Measurements from ENCODE around the gene IPO4. TPM values are rescaled to one million over a fixed set of nuclear protein-coding genes. Genes with fewer than 3 reads are reported as not detected.

The IPO4 gene
- total and polyA plus RNA-seq, 2 of the 4 experiments (the other 2 are of a cell fraction), result 37.6 to 39.4 TPM

GRCh38 chr14:24149302-24149969, 39.2 kb downstream of the IPO4 start:
- ATAC-seq (ENCODE audit: low read depth) (no peak), DNase-seq (no peak)
- Histone ChIP-seq H3K18ac (ENCODE audit: low read depth, low read length) (no peak overlapping the region), H2BK5ac (ENCODE audit: low read depth, low read length, poor library complexity, severe bottlenecking) (no peak overlapping the region), H3K4me3 (ENCODE audit: insufficient read depth, low read depth, low read length) (no peak overlapping the region), H4K5ac (ENCODE audit: low read depth, low read length) (no peak overlapping the region), H2AK9ac (replicated peaks; ENCODE audit: low read depth, low read length, poor library complexity) (no peak overlapping the region), H3K79me1 (ENCODE audit: low read depth in 1 of 2, low read length in 2 of 2) (peaks cover 32 to 56% of the 10 kb centered on the region in 2 experiments), H3K9me3 (ENCODE audit: control insufficient read depth, insufficient read depth, low read length) (no peaks in the 10 kb centered on the region), H4K8ac (ENCODE audit: low read depth in 2 of 2, low read length in 2 of 2) (no peak overlapping the region), H4K91ac (ENCODE audit: insufficient read depth, low read depth, low read length) (no peak overlapping the region), H3K4me1 (ENCODE audit: control insufficient read depth, insufficient read depth, low read length) (peaks cover 9% of the 10 kb centered on the region), H3K4me2 (ENCODE audit: low read depth, low read length) (no peak overlapping the region), H2BK20ac (ENCODE audit: low read depth, low read length) (no peak overlapping the region), H2BK120ac (ENCODE audit: low read depth, low read length) (no peak overlapping the region), H3K14ac (replicated peaks; ENCODE audit: low read depth, low read length) (no peak overlapping the region), H3K4ac (ENCODE audit: low read depth, low read length) (no peak overlapping the region), H3K27ac (ENCODE audit: insufficient read depth, low read length) (no peak overlapping the region), H2AK5ac (ENCODE audit: low read depth, low read length) (no peak overlapping the region), H2AFZ (replicated peaks; ENCODE audit: low read length, poor library complexity) (no peak overlapping the region), H3K27me3 (ENCODE audit: control insufficient read depth, insufficient read depth, low read length) (no peaks in the 10 kb centered on the region), H3K23ac (ENCODE audit: low read depth, low read length) (no peak overlapping the region), H4K20me1 (ENCODE audit: insufficient read depth, low read length) (peaks cover 10% of the 10 kb centered on the region), H3K56ac (ENCODE audit: extremely low read depth, insufficient read depth, low read length) (no peak overlapping the region), H3K36me3 (ENCODE audit: control insufficient read depth, insufficient read depth, low read length) (peaks cover 39% of the 10 kb centered on the region), H2BK15ac (ENCODE audit: low read depth, low read length) (no peak overlapping the region), H3K9ac (ENCODE audit: low read depth, low read length) (no peak overlapping the region), H3K9me1 (ENCODE audit: insufficient read depth, low read length) (peaks cover 8% of the 10 kb centered on the region)
- dilution Hi-C loops (cut with HindIII; ENCODE audit: low sequenced_read_pairs, unreplicated experiment), result no loop called here
- TF ChIP-seq MXI1 (IDR thresholded peaks at IDR 0.05; ENCODE audit: borderline replicate concordance, low read depth, low read length), result no peak
- TF ChIP-seq CHD1 (IDR thresholded peaks at IDR 0.05; ENCODE audit: low read depth, low read length), result no peak
- no peak for TF ChIP-seq ELK1 (IDR thresholded peaks at IDR 0.05; ENCODE audit: borderline replicate concordance, low read depth, low read length)
- TF ChIP-seq BHLHE40 (IDR thresholded peaks at IDR 0.05; ENCODE audit: low read depth, low read length), result no peak
- TF ChIP-seq USF2 (IDR thresholded peaks at IDR 0.05; ENCODE audit: low read depth, low read length), result no peak
- TF ChIP-seq MAZ (IDR thresholded peaks at IDR 0.05; ENCODE audit: borderline replicate concordance, low read depth, low read length), result no peak
- TF ChIP-seq CEBPB (IDR thresholded peaks at IDR 0.05; ENCODE audit: low read depth, low read length), result no peak
- TF ChIP-seq RFX5 (IDR thresholded peaks at IDR 0.05; ENCODE audit: low read depth, low read length), result no peak
- TF ChIP-seq SMC3 (IDR thresholded peaks at IDR 0.05; ENCODE audit: low read depth, low read length), result no peak
- TF ChIP-seq POLR2A (IDR thresholded peaks at IDR 0.05; ENCODE audit: low read depth, low read length), result no peak
- no peak for TF ChIP-seq NFE2L2 (IDR thresholded peaks at IDR 0.05; ENCODE audit: low read depth, low read length)
- no peak for TF ChIP-seq RAD21 (IDR thresholded peaks at IDR 0.05; ENCODE audit: low read length)
- no peak for TF ChIP-seq CTCF (conservative IDR thresholded peaks at IDR 0.05; ENCODE audit: low read depth, low read length)
- no peak for TF ChIP-seq MAFK (IDR thresholded peaks at IDR 0.05; ENCODE audit: low read depth, low read length)
- no peak for TF ChIP-seq FOS (IDR thresholded peaks at IDR 0.05; ENCODE audit: low read depth, low read length)
- no peak for TF ChIP-seq RCOR1 (IDR thresholded peaks at IDR 0.05; ENCODE audit: insufficient replicate concordance, low read length)
- no TSS peak for BruUV-seq (replicated peaks)
- ChIA-PET POLR2A (ENCODE audit: unreplicated experiment) (interaction anchor here (0.7 kb wide), 1 partner anchor 12 kb away, joined by 3 read pairs; the partner anchor contains the start of gene IRF9), CTCF (interaction anchor here (0.5 to 4.3 kb wide), 2 partner anchors 10 to 11 kb away, joined by 3 to 14 read pairs; partner anchors contain the start of gene IRF9)
- WGBS, 2 experiments (ENCODE audit: extremely low coverage in 2 of 2, insufficient read length in 1 of 2), result no CpG with 5 or more reads among the region's 3 CpGs
- in situ Hi-C loops (cut with MboI; ENCODE audit: low sequenced_read_pairs), result loop anchor here (25.0 kb wide), 2 partner anchors 837 to 1062 kb away; partner anchors contain the start of genes ACIN1, BCL2L2, C14orf119 and PABPN1
- intact Hi-C loops (cut with micrococcal nuclease), result no loop called here
